ENCODE measurements around the gene SYCN.
A peak's percentile ranks its signal among the peaks of the same experiment; 100 is the strongest.
"Not testable (repeated sequence)": the region's sequence is repeated elsewhere in the genome, so short reads cannot be mapped to it uniquely, and the experiment has no call there.

Gene SYCN

GRCh38 chr19:39203372-39204341, at the start of gene SYCN:
Gene SYCN, minus strand, starts transcription at chr19:39204263. Its CDS starts 9 bp downstream, at chr19:39204254.
- no peak within 1 kb of the TSS for H3K4me3 Mint-ChIP-seq
- peaks cover 56% of the 10 kb centered on the region for H3K27me3 Mint-ChIP-seq

GRCh38 chr19:39253374-39254149, 49.5 kb upstream of the SYCN start:
- no peak overlapping the region for H3K27ac Mint-ChIP-seq
- no peak for DNase-seq
- no peak overlapping the region for H3K4me3 Mint-ChIP-seq
- H3K4me1 Mint-ChIP-seq (ENCODE audit: low read depth): peaks cover 7% of the 10 kb centered on the region
- H3K27me3 Mint-ChIP-seq: peaks cover 10% of the 10 kb centered on the region
- H3K36me3 Mint-ChIP-seq (ENCODE audit: low read depth): no peaks in the 10 kb centered on the region
- no peaks in the 10 kb centered on the region for H3K9me3 Mint-ChIP-seq

More at GRCh38 chr19:39203372-39204341, at the start of gene SYCN:
- Mint-ChIP-seq H3K27ac (no peak within 1 kb of the TSS), H3K4me1 (ENCODE audit: low read depth) (peaks cover 1% of the 10 kb centered on the region), H3K9me3 (no peaks in the 10 kb centered on the region), H3K36me3 (ENCODE audit: low read depth) (no peaks in the 10 kb centered on the region)
- no peak for DNase-seq

GRCh38 chr19:39252458-39252857, 48.4 kb upstream of the SYCN start:
- no peak overlapping the region for H3K27ac Mint-ChIP-seq
- H3K9me3 Mint-ChIP-seq: no peaks in the 10 kb centered on the region
- H3K4me1 Mint-ChIP-seq (ENCODE audit: low read depth): peaks cover 2% of the 10 kb centered on the region
- no peaks in the 10 kb centered on the region for H3K36me3 Mint-ChIP-seq (ENCODE audit: low read depth)
- DNase-seq: no peak
- peaks cover 16% of the 10 kb centered on the region for H3K27me3 Mint-ChIP-seq
- H3K4me3 Mint-ChIP-seq: no peak overlapping the region

- no peak overlapping the region for H3K4me3 Mint-ChIP-seq
- H3K4me1 Mint-ChIP-seq (ENCODE audit: low read depth): peaks cover 4% of the 10 kb centered on the region
- no peak for DNase-seq
- H3K27ac Mint-ChIP-seq: no peak overlapping the region
- peaks cover 20% of the 10 kb centered on the region for H3K27me3 Mint-ChIP-seq
- H3K36me3 Mint-ChIP-seq (ENCODE audit: low read depth): no peaks in the 10 kb centered on the region
- H3K9me3 Mint-ChIP-seq: no peaks in the 10 kb centered on the region
These were observed 47.8 kb upstream of the SYCN start for GRCh38 chr19:39251846-39252245.

- Mint-ChIP-seq H3K4me3 (no peak overlapping the region), H3K27ac (no peak overlapping the region), H3K36me3 (ENCODE audit: low read depth) (no peaks in the 10 kb centered on the region), H3K27me3 (peaks cover 21% of the 10 kb centered on the region), H3K9me3 (no peaks in the 10 kb centered on the region), H3K4me1 (ENCODE audit: low read depth) (peaks cover 4% of the 10 kb centered on the region)
- DNase-seq: no peak
These were observed 47.0 kb upstream of the SYCN start for GRCh38 chr19:39251081-39251480.

- H3K4me1 Mint-ChIP-seq (ENCODE audit: low read depth): peaks cover 4% of the 10 kb centered on the region
- DNase-seq: no peak
- no peaks in the 10 kb centered on the region for H3K9me3 Mint-ChIP-seq
- H3K27ac Mint-ChIP-seq: no peak within 1 kb of the TSS
- H3K27me3 Mint-ChIP-seq: peaks cover 21% of the 10 kb centered on the region
- H3K4me3 Mint-ChIP-seq: no peak within 1 kb of the TSS
- H3K36me3 Mint-ChIP-seq (ENCODE audit: low read depth): no peaks in the 10 kb centered on the region
These were observed 44.7 kb upstream of the SYCN start, which contains the start of gene IFNL4 for GRCh38 chr19:39248806-39249205. Gene IFNL4, minus strand, starts transcription at chr19:39248856.

GRCh38 chr19:39247701-39248664, 43.9 kb upstream of the SYCN start:
- Mint-ChIP-seq H3K27me3 (peaks cover 21% of the 10 kb centered on the region), H3K9me3 (no peaks in the 10 kb centered on the region), H3K4me3 (no peak overlapping the region), H3K36me3 (ENCODE audit: low read depth) (no peaks in the 10 kb centered on the region), H3K27ac (no peak overlapping the region), H3K4me1 (ENCODE audit: low read depth) (peaks cover 4% of the 10 kb centered on the region)
- DNase-seq: peak; percentile 48

GRCh38 chr19:39246951-39247669, 43.0 kb upstream of the SYCN start:
- peaks cover 21% of the 10 kb centered on the region for H3K27me3 Mint-ChIP-seq
- DNase-seq: peak; percentile 59
- no peaks in the 10 kb centered on the region for H3K36me3 Mint-ChIP-seq (ENCODE audit: low read depth)
- H3K4me3 Mint-ChIP-seq: no peak overlapping the region
- no peak overlapping the region for H3K27ac Mint-ChIP-seq
- peaks cover 4% of the 10 kb centered on the region for H3K4me1 Mint-ChIP-seq (ENCODE audit: low read depth)
- H3K9me3 Mint-ChIP-seq: no peaks in the 10 kb centered on the region

GRCh38 chr19:39245166-39245565, 41.1 kb upstream of the SYCN start:
- not testable (repeated sequence) for H3K27ac Mint-ChIP-seq; H3K4me3 Mint-ChIP-seq; H3K4me1 Mint-ChIP-seq (ENCODE audit: low read depth); H3K36me3 Mint-ChIP-seq (ENCODE audit: low read depth); DNase-seq; H3K9me3 Mint-ChIP-seq
- peaks cover 21% of the 10 kb centered on the region for H3K27me3 Mint-ChIP-seq

GRCh38 chr19:39244410-39245100, 40.5 kb upstream of the SYCN start, which contains the start of gene IFNL3:
Gene IFNL3, minus strand, starts transcription at chr19:39245006. Its CDS starts 39 bp downstream, at chr19:39244967.
- H3K9me3 Mint-ChIP-seq; H3K4me3 Mint-ChIP-seq; H3K4me1 Mint-ChIP-seq (ENCODE audit: low read depth); H3K36me3 Mint-ChIP-seq (ENCODE audit: low read depth); DNase-seq; H3K27ac Mint-ChIP-seq: not testable (repeated sequence)
- H3K27me3 Mint-ChIP-seq: peaks cover 19% of the 10 kb centered on the region

- not testable (repeated sequence) for DNase-seq
- peaks cover 13% of the 10 kb centered on the region for H3K27me3 Mint-ChIP-seq
These were observed 39.7 kb upstream of the SYCN start for GRCh38 chr19:39243741-39244140.

GRCh38 chr19:39240421-39240820, 36.4 kb upstream of the SYCN start:
- Mint-ChIP-seq H3K27ac (no peak overlapping the region), H3K27me3 (no peaks in the 10 kb centered on the region), H3K4me1 (ENCODE audit: low read depth) (peaks cover 26% of the 10 kb centered on the region), H3K36me3 (ENCODE audit: low read depth) (no peaks in the 10 kb centered on the region), H3K4me3 (no peak overlapping the region), H3K9me3 (no peaks in the 10 kb centered on the region)
- no peak for DNase-seq

More at GRCh38 chr19:39243741-39244140, 39.7 kb upstream of the SYCN start:
- not testable (repeated sequence) for H3K9me3 Mint-ChIP-seq; H3K4me1 Mint-ChIP-seq (ENCODE audit: low read depth); H3K36me3 Mint-ChIP-seq (ENCODE audit: low read depth); H3K27ac Mint-ChIP-seq; H3K4me3 Mint-ChIP-seq

- H3K27me3 Mint-ChIP-seq: no peaks in the 10 kb centered on the region
- no peak for DNase-seq
- H3K27ac Mint-ChIP-seq: peak overlapping the region; percentile 90
- no peaks in the 10 kb centered on the region for H3K36me3 Mint-ChIP-seq (ENCODE audit: low read depth)
- peaks cover 26% of the 10 kb centered on the region for H3K4me1 Mint-ChIP-seq (ENCODE audit: low read depth)
- no peaks in the 10 kb centered on the region for H3K9me3 Mint-ChIP-seq
- H3K4me3 Mint-ChIP-seq: no peak overlapping the region
These were observed 34.9 kb upstream of the SYCN start for GRCh38 chr19:39238944-39239343.
